Astrocyte (in vitro differentiated cells and primary cell): ENCODE results near the gene C20orf204.

Experiments used
- CTCF ChIP-seq: IDR thresholded peaks from 2 replicates; pipeline ENCODE4 v1.5.1; 2011; ENCODE audit warnings: low read depth, mild to moderate bottlenecking, inconsistent platforms, low read length, moderate library complexity; ENCODE audit not compliant: insufficient read depth
- EZH2 ChIP-seq: IDR thresholded peaks from 2 replicates; pipeline ENCODE4 v1.6.1; 2012; ENCODE audit warnings: mild to moderate bottlenecking, low read length, inconsistent platforms; ENCODE audit not compliant: insufficient read depth

GRCh38 chr20:64042054-64042781, 6.2 kb downstream of the C20orf204 start:
- TF ChIP-seq CTCF, result no peak
- TF ChIP-seq EZH2, result peak; percentile 99
